K562 (cell line): ENCODE data around the gene MED20. TPM values are rescaled to one million over a fixed set of nuclear protein-coding genes. Genes with fewer than 3 reads are reported as not detected.
A peak's percentile ranks its signal among the peaks of the same experiment; 100 is the strongest.

Experiments
- CEBPZ ChIP-seq: fragments of 150-350 bp; IDR thresholded peaks from 2 replicates; pipeline ENCODE4 v1.6.1; 2014; ENCODE audit warnings: low read depth, mild to moderate bottlenecking, low read length, borderline replicate concordance
- CREB5 ChIP-seq: fragments of 250-450 bp; sonication (Bioruptor Pico); IDR thresholded peaks from 2 replicates; pipeline ENCODE4 v1.5.0; 2020; ENCODE audit warnings: mild to moderate bottlenecking
- GABPA ChIP-seq: fragments of 200-800 bp; sonication (Bioruptor generic); conservative IDR thresholded peaks from 2 replicates; pipeline ENCODE4 v1.6.1; 2016; ENCODE audit warnings: low read depth, missing genetic modification characterization, missing compliant biosample characterization
- PATZ1 ChIP-seq: fragments of 250-450 bp; sonication (Bioruptor Pico); IDR thresholded peaks from 2 replicates; pipeline ENCODE4 v1.5.0; 2020; ENCODE audit warnings: mild to moderate bottlenecking, borderline replicate concordance
- POLR2A ChIP-seq: fragments of 450-650 bp; conservative IDR thresholded peaks from 2 replicates; pipeline ENCODE4 v1.6.1; 2016
- ZBTB11 ChIP-seq, 3 experiments: fragments of 200-800 bp in 1 of 3; fragments of 250-450 bp in 1 of 3; fragments of 450-650 bp in 1 of 3; sonication (Bioruptor Pico) in 1 of 3; sonication (Bioruptor generic) in 1 of 3; formaldehyde crosslinking in 1 of 3; IDR thresholded peaks; 2 replicates each; pipeline versions ENCODE4 v1.6.1 to v1.8.0; 2016 to 2022; ENCODE audit warnings: mild to moderate bottlenecking in 2 of 3, missing genetic modification characterization in 2 of 3, missing compliant biosample characterization in 1 of 3, moderate library complexity in 1 of 3
- ZBTB49 ChIP-seq: sonication (generic); formaldehyde crosslinking; IDR thresholded peaks from 2 replicates; pipeline ENCODE4 v1.8.0; 2022; ENCODE audit warnings: missing genetic modification reagents, mild to moderate bottlenecking, borderline replicate concordance
- ZFP36 ChIP-seq: fragments of 150-350 bp; IDR thresholded peaks from 2 replicates; pipeline ENCODE4 v1.6.1; 2018; ENCODE audit warnings: low read length, low read depth; ENCODE audit not compliant: partially characterized antibody
- ZNF146 ChIP-seq: IDR thresholded peaks from one replicate; pipeline ENCODE4 v1.6.1; 2018; ENCODE audit warnings: missing compliant biosample characterization; ENCODE audit not compliant: unreplicated experiment
- ZNF212 ChIP-seq: fragments of 450-650 bp; formaldehyde crosslinking; IDR thresholded peaks from 2 replicates; pipeline ENCODE4 v1.4.0; 2020; ENCODE audit warnings: mild to moderate bottlenecking
- ZNF583 ChIP-seq: fragments of 250-450 bp; sonication (Bioruptor Pico); IDR thresholded peaks from 2 replicates; pipeline ENCODE4 v1.4.0; 2020
- ZNF699 ChIP-seq: fragments of 250-450 bp; sonication (Bioruptor Pico); IDR thresholded peaks from 2 replicates; pipeline ENCODE4 v1.8.0; 2021; ENCODE audit warnings: mild to moderate bottlenecking, moderate library complexity; ENCODE audit not compliant: insufficient replicate concordance
- ZNF778 ChIP-seq: fragments of 450-650 bp; formaldehyde crosslinking; IDR thresholded peaks from 2 replicates; pipeline ENCODE4 v1.4.0; 2020; ENCODE audit warnings: mild to moderate bottlenecking, moderate library complexity
- polyA plus RNA-seq, 8 experiments: library from polyadenylated mRNA; depleted of rRNA in 4 of 8; stranded (reverse) in 5 of 8; unstranded in 3 of 8; fragments of >200 nt; fragmentation: Nextera tagmentation in 2 of 8; fragmentation: Illumina TruSeq in 1 of 8; extraction: Ambion mirVana in 2 of 8; extraction: Trizol in 1 of 8; gene quantifications; 2 replicates each; pipeline versions ENCODE4 v1.2.1 to v1.2.3, GENCODE V29; 2011 to 2014; ENCODE audit warnings: inconsistent platforms in 1 of 8, missing spikeins in 1 of 8
- total RNA-seq, 7 experiments: library from RNA; depleted of rRNA in 6 of 7; stranded (reverse); fragments of >200 nt in 6 of 7; fragmentation: Illumina TruSeq in 2 of 7; extraction: Trizol in 2 of 7; gene quantifications; 2 replicates each; pipeline versions ENCODE4 v1.2.1 to v1.2.3, GENCODE V29; 2011 to 2021; ENCODE audit warnings: low replicate concordance in 1 of 7

Gene MED20
- total and polyA plus RNA-seq, 9 of the 15 experiments (the other 6 are each of a cell fraction or from before 2014, with no cell fraction given): 27.3 to 80.9 (median 46.0) TPM

- TF ChIP-seq ZNF699 (CRISPR knock-in tag) (no peak), PATZ1 (CRISPR knock-in tag) (no peak), CREB5 (CRISPR knock-in tag) (no peak), ZNF778 (CRISPR knock-in tag) (no peak), ZBTB11 (CRISPR knock-in tag; IDR thresholded peaks at IDR 0.05) (peak in 1 of 3 experiments; percentile 87; a peak in 2 of 6 replicates), GABPA (tag) (peak; percentile 98), POLR2A (peak; percentile 88), ZNF146 (CRISPR knock-in tag) (peak; percentile 1), ZFP36 (peak; percentile 18), CEBPZ (no peak), ZBTB49 (CRISPR knock-in tag) (0 out of 2 replicates have a peak, but pooled peaks have one; percentile 15), ZNF583 (CRISPR knock-in tag) (no peak), ZNF212 (CRISPR knock-in tag) (no peak; the same call in 1 of the 2 replicates)
These were observed at the start of gene MED20, which contains the start of gene BYSL (continued) for GRCh38 chr6:41920921-41921711.
